Fibroblast of lung (primary cell): ENCODE results near the gene BBLN. TPM values are rescaled to one million over a fixed set of nuclear protein-coding genes. Genes with fewer than 3 reads are reported as not detected.

Experiments used
- DNase-seq, 2 donors: peaks; one replicate each; pipeline versions ENCODE4 v3.0.0 to v3.0.0-alpha.2; 2010; ENCODE audit warnings: low read depth in 2 of 2
- H2AFZ ChIP-seq: 2 replicates; pipeline ENCODE4 v1.5.1; 2012; ENCODE audit warnings: low read length, control low read depth, inconsistent platforms
- H3K27ac ChIP-seq: 2 replicates; pipeline ENCODE4 v1.5.1; 2011; ENCODE audit warnings: low read length, control low read depth; ENCODE audit not compliant: insufficient read depth
- H3K27me3 ChIP-seq: 2 replicates; pipeline ENCODE4 v1.5.1; 2011; ENCODE audit warnings: mild to moderate bottlenecking, low read length; ENCODE audit not compliant: control insufficient read depth, insufficient read depth
- H3K36me3 ChIP-seq: 2 replicates; pipeline ENCODE4 v1.5.1; 2011; ENCODE audit warnings: low read length; ENCODE audit not compliant: control insufficient read depth, insufficient read depth
- H3K4me1 ChIP-seq: 2 replicates; pipeline ENCODE4 v1.5.1; 2011; ENCODE audit warnings: low read length; ENCODE audit not compliant: control insufficient read depth, insufficient read depth; ENCODE audit errors: extremely low read depth
- H3K4me2 ChIP-seq: 2 replicates; pipeline ENCODE4 v1.5.1; 2011; ENCODE audit warnings: low read length, control low read depth; ENCODE audit not compliant: insufficient read depth; ENCODE audit errors: extremely low read depth
- H3K4me3 ChIP-seq, 4 experiments: fragments of 200-600 bp in 1 of 4; sonication (generic) in 1 of 4; replicated peaks in 1 of 4; 2 replicates each; pipeline ENCODE4 v1.5.1; 2011 to 2016; ENCODE audit warnings: low read length in 4 of 4, low read depth in 3 of 4, mild to moderate bottlenecking in 3 of 4, control low read depth in 2 of 4, inconsistent platforms in 1 of 4, mixed read lengths in 1 of 4; ENCODE audit not compliant: insufficient read depth in 1 of 4; ENCODE audit errors: control extremely low read depth in 1 of 4
- H3K79me2 ChIP-seq: 2 replicates; pipeline ENCODE4 v1.5.1; 2012; ENCODE audit warnings: mild to moderate bottlenecking, low read length, inconsistent platforms; ENCODE audit not compliant: control insufficient read depth, insufficient read depth
- H3K9ac ChIP-seq: 2 replicates; pipeline ENCODE4 v1.5.1; 2011; ENCODE audit warnings: mild to moderate bottlenecking, low read length, control low read depth; ENCODE audit not compliant: insufficient read depth
- H3K9me3 ChIP-seq: 2 replicates; pipeline ENCODE4 v1.5.1; 2012; ENCODE audit warnings: low read depth, low read length; ENCODE audit not compliant: control insufficient read depth, insufficient read depth
- H4K20me1 ChIP-seq: 2 replicates; pipeline ENCODE4 v1.5.1; 2011; ENCODE audit warnings: low read length; ENCODE audit not compliant: control insufficient read depth, insufficient read depth; ENCODE audit errors: extremely low read depth
- EZH2 ChIP-seq: IDR thresholded peaks from 2 replicates; pipeline ENCODE4 v1.5.1; 2012; ENCODE audit warnings: low read length, control low read depth, mild to moderate bottlenecking; ENCODE audit errors: missing control alignments
- polyA plus RNA-seq, 2 donors: library from polyadenylated mRNA; depleted of rRNA in 1 of 2; stranded (reverse) in 1 of 2; unstranded in 1 of 2; fragments of >200 nt; gene quantifications; 2 replicates each; pipeline ENCODE4 v1.2.1, GENCODE V29; 2011 to 2012; ENCODE audit warnings: missing spikeins in 1 of 2
- total RNA-seq: library from RNA; depleted of rRNA; stranded (reverse); fragments of >200 nt; gene quantifications from 2 replicates; pipeline ENCODE4 v1.2.1, GENCODE V29; 2014
- TF ChIP-seq, protein P1 (sequence below), 2 donors: IDR thresholded peaks in 1 of 2; conservative IDR thresholded peaks in 1 of 2; 1 replicate in 1 of 2; 2 replicates in 1 of 2; pipeline ENCODE4 v1.5.1; 2011 to 2012; ENCODE audit warnings: low read length in 2 of 2, control low read depth in 1 of 2, inconsistent platforms in 1 of 2, low read depth in 1 of 2, mild to moderate bottlenecking in 1 of 2

Gene BBLN
- total and polyA plus RNA-seq, 2 donors (not counting 1 experiment from before 2014, with no cell fraction given), result 23.8 to 29.4 TPM

DNA sequence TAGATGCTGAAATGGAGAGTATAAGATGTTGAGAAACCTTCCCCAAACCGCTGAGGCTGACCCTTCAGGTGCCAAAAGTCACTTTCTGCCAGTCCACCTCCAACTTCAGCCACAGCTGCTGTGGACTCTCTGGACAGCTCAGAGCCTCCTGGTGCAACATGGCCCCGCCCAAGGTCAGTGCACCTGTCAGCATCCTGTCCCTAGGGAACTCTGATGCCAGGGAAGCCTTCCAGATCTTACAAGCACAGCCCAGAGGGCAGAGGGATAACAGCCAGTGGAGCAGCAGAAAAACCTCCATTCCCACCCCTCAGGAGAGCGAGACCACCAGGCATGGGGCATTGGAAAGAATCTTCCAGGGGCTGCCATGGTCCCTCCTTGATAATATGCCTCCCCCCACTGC, 22.1 kb upstream of the BBLN start:
- H3K79me2 ChIP-seq, result no peaks in the 10 kb centered on the region
- no peak overlapping the region for H3K27ac ChIP-seq
- no peak overlapping the region for H3K4me3 ChIP-seq
- no peaks in the 10 kb centered on the region for H3K9me3 ChIP-seq
- H3K36me3 ChIP-seq, result no peaks in the 10 kb centered on the region
- no peaks in the 10 kb centered on the region for H4K20me1 ChIP-seq
- no peak for DNase-seq
- no peak overlapping the region for H2AFZ ChIP-seq
- H3K9ac ChIP-seq, result no peak overlapping the region
- H3K4me2 ChIP-seq, result no peak overlapping the region
- H3K4me1 ChIP-seq, result no peaks in the 10 kb centered on the region
- peaks cover 13% of the 10 kb centered on the region for H3K27me3 ChIP-seq
- TF ChIP-seq, protein P1, sequence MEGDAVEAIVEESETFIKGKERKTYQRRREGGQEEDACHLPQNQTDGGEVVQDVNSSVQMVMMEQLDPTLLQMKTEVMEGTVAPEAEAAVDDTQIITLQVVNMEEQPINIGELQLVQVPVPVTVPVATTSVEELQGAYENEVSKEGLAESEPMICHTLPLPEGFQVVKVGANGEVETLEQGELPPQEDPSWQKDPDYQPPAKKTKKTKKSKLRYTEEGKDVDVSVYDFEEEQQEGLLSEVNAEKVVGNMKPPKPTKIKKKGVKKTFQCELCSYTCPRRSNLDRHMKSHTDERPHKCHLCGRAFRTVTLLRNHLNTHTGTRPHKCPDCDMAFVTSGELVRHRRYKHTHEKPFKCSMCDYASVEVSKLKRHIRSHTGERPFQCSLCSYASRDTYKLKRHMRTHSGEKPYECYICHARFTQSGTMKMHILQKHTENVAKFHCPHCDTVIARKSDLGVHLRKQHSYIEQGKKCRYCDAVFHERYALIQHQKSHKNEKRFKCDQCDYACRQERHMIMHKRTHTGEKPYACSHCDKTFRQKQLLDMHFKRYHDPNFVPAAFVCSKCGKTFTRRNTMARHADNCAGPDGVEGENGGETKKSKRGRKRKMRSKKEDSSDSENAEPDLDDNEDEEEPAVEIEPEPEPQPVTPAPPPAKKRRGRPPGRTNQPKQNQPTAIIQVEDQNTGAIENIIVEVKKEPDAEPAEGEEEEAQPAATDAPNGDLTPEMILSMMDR (conservative IDR thresholded peaks at IDR 0.05 in 1 of 2, IDR thresholded peaks at IDR 0.05 in 1 of 2; ENCODE audit: low read depth in 1 of 2, low read length in 2 of 2), result no peak
- TF ChIP-seq EZH2, result no peak

DNA sequence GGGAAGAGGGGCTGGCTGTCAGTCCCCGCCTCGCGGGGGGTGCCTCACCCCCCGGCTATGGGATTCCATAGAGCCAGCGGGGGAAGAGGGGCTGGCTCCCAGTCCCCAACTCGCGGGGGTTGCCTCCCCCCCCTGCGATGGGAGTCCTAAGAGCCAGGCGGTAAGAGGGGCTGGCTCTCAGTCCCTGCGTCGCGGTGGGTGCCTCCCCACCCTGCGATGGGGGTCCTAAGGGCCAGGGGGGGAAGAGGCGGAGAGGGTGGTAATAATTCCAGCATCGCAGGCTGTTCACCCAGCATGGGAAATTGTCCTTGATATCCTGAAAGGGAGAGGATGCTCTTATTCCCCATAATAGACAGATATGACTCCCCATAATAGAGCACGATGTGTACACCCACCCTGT, 20.4 kb upstream of the BBLN start:
- no peak for TF ChIP-seq EZH2
- TF ChIP-seq, protein P1 (conservative IDR thresholded peaks at IDR 0.05 in 1 of 2, IDR thresholded peaks at IDR 0.05 in 1 of 2; ENCODE audit: low read depth in 1 of 2, low read length in 2 of 2), result no peak
- H3K4me1 ChIP-seq, result no peaks in the 10 kb centered on the region
- no peak overlapping the region for H3K4me2 ChIP-seq
- H3K27ac ChIP-seq, result no peak overlapping the region
- no peak overlapping the region for H2AFZ ChIP-seq
- no peak overlapping the region for H3K9ac ChIP-seq
- no peaks in the 10 kb centered on the region for H3K36me3 ChIP-seq
- no peaks in the 10 kb centered on the region for H4K20me1 ChIP-seq
- no peaks in the 10 kb centered on the region for H3K79me2 ChIP-seq
- no peaks in the 10 kb centered on the region for H3K9me3 ChIP-seq
- peaks cover 7% of the 10 kb centered on the region for H3K27me3 ChIP-seq
- DNase-seq, result no peak
- no peak overlapping the region for H3K4me3 ChIP-seq

DNA sequence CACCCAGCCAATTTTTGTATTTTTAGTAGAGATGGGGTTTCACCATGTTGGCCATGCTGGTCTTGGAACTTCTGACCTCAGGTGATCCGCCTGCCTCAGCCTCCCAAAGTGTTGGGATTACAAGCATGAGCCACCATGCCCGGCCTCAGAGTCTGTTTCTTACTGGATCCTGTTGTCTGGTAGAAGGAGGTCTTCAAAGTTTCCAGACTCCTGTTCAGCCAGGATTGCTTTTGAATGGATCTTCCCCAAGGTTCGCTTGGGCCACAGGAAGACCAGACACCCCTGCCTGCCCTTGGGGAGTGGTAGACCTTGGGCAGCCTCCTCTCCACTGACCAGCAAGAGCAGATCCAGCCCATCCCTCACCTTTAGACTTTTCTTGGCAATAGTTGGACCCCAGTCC, 18.5 kb upstream of the BBLN start:
- DNase-seq, result no peak
- Histone ChIP-seq H3K79me2 (no peaks in the 10 kb centered on the region), H3K4me2 (no peak overlapping the region), H3K4me3 (no peak overlapping the region), H3K27me3 (peaks cover 6% of the 10 kb centered on the region), H3K27ac (no peak overlapping the region), H3K9ac (no peak overlapping the region), H3K36me3 (no peaks in the 10 kb centered on the region), H2AFZ (no peak overlapping the region), H4K20me1 (no peaks in the 10 kb centered on the region), H3K4me1 (no peaks in the 10 kb centered on the region), H3K9me3 (no peaks in the 10 kb centered on the region)
- TF ChIP-seq, protein P1 (conservative IDR thresholded peaks at IDR 0.05 in 1 of 2, IDR thresholded peaks at IDR 0.05 in 1 of 2; ENCODE audit: low read depth in 1 of 2, low read length in 2 of 2), result no peak
- no peak for TF ChIP-seq EZH2
